ENCODE results near the gene HBS1L.

Gene HBS1L

GRCh38 chr6:135054569-135055498 is at the start of gene HBS1L:
Gene HBS1L (minus strand): TSS chr6:135054822. CDS start chr6:135054691, 131 bp downstream.
- DNase-seq: peak; percentile 98 to 99

- DNase-seq: no peak
Observed at GRCh38 chr6:135104199-135104598, 49.6 kb upstream of the HBS1L start.

GRCh38 chr6:135102191-135102590 is 47.6 kb upstream of the HBS1L start:
- no peak for DNase-seq

GRCh38 chr6:135097172-135097571 is 42.5 kb upstream of the HBS1L start:
- no peak for DNase-seq

GRCh38 chr6:135096403-135097130 is 41.9 kb upstream of the HBS1L start:
- no peak for DNase-seq

GRCh38 chr6:135095716-135096115 is 41.1 kb upstream of the HBS1L start:
- no peak for DNase-seq

GRCh38 chr6:135094403-135094821 is 39.8 kb upstream of the HBS1L start:
- no peak for DNase-seq

- no peak for DNase-seq
Observed at GRCh38 chr6:135093578-135093977, 39.0 kb upstream of the HBS1L start.

- no peak for DNase-seq
Observed at GRCh38 chr6:135092724-135093123, 38.1 kb upstream of the HBS1L start.

- peak in 1 of 2 experiments; percentile 35 for DNase-seq
Observed at GRCh38 chr6:135090819-135091218, 36.2 kb upstream of the HBS1L start.

GRCh38 chr6:135089901-135090300 is 35.3 kb upstream of the HBS1L start:
- DNase-seq: no peak

GRCh38 chr6:135088818-135089809 is 34.5 kb upstream of the HBS1L start:
- DNase-seq: peak; percentile 20 to 80

- no peak for DNase-seq
Observed at GRCh38 chr6:135088281-135088680, 33.7 kb upstream of the HBS1L start.

- no peak for DNase-seq
Observed at GRCh38 chr6:135087803-135088202, 33.2 kb upstream of the HBS1L start.

- DNase-seq: peak; percentile 73 to 84
Observed at GRCh38 chr6:135087403-135087802, 32.8 kb upstream of the HBS1L start.

GRCh38 chr6:135086414-135086764 is 31.8 kb upstream of the HBS1L start:
- DNase-seq: no peak

GRCh38 chr6:135085700-135086413 is 31.2 kb upstream of the HBS1L start:
- DNase-seq: no peak

GRCh38 chr6:135084916-135085269 is 30.3 kb upstream of the HBS1L start:
- no peak for DNase-seq

GRCh38 chr6:135084001-135084915 is 29.6 kb upstream of the HBS1L start:
- DNase-seq: no peak

GRCh38 chr6:135081966-135082365 is 27.3 kb upstream of the HBS1L start:
- no peak for DNase-seq

GRCh38 chr6:135075018-135075417 is 20.4 kb upstream of the HBS1L start:
- DNase-seq: no peak

All from NCI-H524 (cell line).